Heart left ventricle (tissue), 16 donors: ENCODE data around the gene CCDC106. TPM values are rescaled to one million over a fixed set of nuclear protein-coding genes. Genes with fewer than 3 reads are reported as not detected.

Experiments used
- ATAC-seq, 4 donors: fragments of 200-7000 bp; cut with Tn5 transposase; one replicate each; pipeline ENCODE4 v1.9.1; 2020 to 2022; ENCODE audit warnings: moderate library complexity in 4 of 4, mild to moderate bottlenecking in 3 of 4, moderate number of reproducible peaks in 1 of 4
- DNase-seq, 5 donors: peaks; one replicate each; pipeline ENCODE4 v3.0.0-alpha.2; 2020
- H3K27ac ChIP-seq, 12 donors: fragments of 200-600 bp; sonication (generic) in 4 of 12; one replicate each; pipeline versions ENCODE4 v1.5.0 to v1.8.0; 2016 to 2022; ENCODE audit warnings: mild to moderate bottlenecking in 2 of 12
- H3K27me3 ChIP-seq, 9 donors: fragments of 200-600 bp; sonication (generic) in 2 of 9; one replicate each; pipeline versions ENCODE4 v1.5.1 to v1.8.0; 2016 to 2022; ENCODE audit warnings: mild to moderate bottlenecking in 3 of 9
- H3K36me3 ChIP-seq, 9 donors: fragments of 200-600 bp; sonication (generic) in 2 of 9; one replicate each; pipeline versions ENCODE4 v1.5.0 to v1.8.0; 2018 to 2022; ENCODE audit warnings: mild to moderate bottlenecking in 2 of 9
- H3K4me1 ChIP-seq, 12 donors: fragments of 200-600 bp; sonication (generic) in 4 of 12; one replicate each; pipeline versions ENCODE4 v1.5.0 to v1.8.0; 2016 to 2022; ENCODE audit warnings: mild to moderate bottlenecking in 3 of 12
- H3K4me3 ChIP-seq, 12 donors: fragments of 200-600 bp; sonication (generic) in 4 of 12; one replicate each; pipeline versions ENCODE4 v1.5.0 to v1.8.0; 2017 to 2022; ENCODE audit warnings: mild to moderate bottlenecking in 9 of 12, moderate library complexity in 4 of 12
- H3K9me3 ChIP-seq, 12 donors: fragments of 200-600 bp; sonication (generic) in 4 of 12; one replicate each; pipeline versions ENCODE4 v1.5.0 to v1.8.0; 2016 to 2022; ENCODE audit warnings: mild to moderate bottlenecking in 1 of 12
- POLR2A ChIP-seq, 2 donors: fragments of 450-650 bp; IDR thresholded peaks; one replicate each; pipeline ENCODE4 v1.6.1; 2017; ENCODE audit warnings: antibody characterized with exemption in 2 of 2, mild to moderate bottlenecking in 2 of 2, moderate library complexity in 2 of 2
- WGBS, 4 donors: extraction: QIAGEN DNeasy Blood & Tissue Kit in 2 of 4; methylation state at CpG; one replicate each; pipeline versions ENCODE4 v1.1.5 to v1.1.7; 2013 to 2018; 5-methylcytosine and 5-hydroxymethylcytosine counted together
- intact Hi-C, 10 donors: fragments of 100-400 bp; cut with DNase I; formaldehyde crosslinking; loops; one replicate each; pipeline versions ENCODE4 v1.11.1 to v1.14.2; 2022
- polyA plus RNA-seq, 2 donors: library from polyadenylated mRNA; stranded (reverse); fragments of 200-250 nt; gene quantifications; one replicate each; pipeline ENCODE4 v1.2.3, GENCODE V29; 2013
- total RNA-seq, 9 donors: library from RNA; depleted of rRNA in 2 of 9; stranded (reverse); fragments of >200 nt in 2 of 9; fragmentation: NEBNext Ultra II Directional in 3 of 9; extraction: Animal tissue kit (Norgen Biotek cat#: 25700) in 3 of 9; gene quantifications; one replicate each; pipeline versions ENCODE4 v1.1.0 to v1.2.4, GENCODE V29; 2016 to 2023
- TF ChIP-seq, protein P1 (sequence below), 12 donors: fragments of 200-600 bp; sonication (generic) in 4 of 12; IDR thresholded peaks; one replicate each; pipeline versions ENCODE4 v1.5.0 to v1.8.0; 2018 to 2022; ENCODE audit warnings: antibody characterized with exemption in 12 of 12, mild to moderate bottlenecking in 5 of 12
- donor health status: ischemic (EF 13 %, LVEDD 7.1; RV severe dilation, severe dysfunction).
- donor health status: healthy with polysubstance abuse.
- donor health status: DM: no; HTN: yes; CAD: no.
- donor health status: DM: no; HTN: no; CAD: no.
- donor health status: ischemic (EF 25% LVEDD 6.9; RV normal size, moderate dysfunction).
- donor health status: ischemic (EF 25% LVEDD 5.7; RV mildly dilated, moderate dysfunction).
- donor health status: healthy.
- donor health status: DM: yes; HTN: yes; CAD: no.
- donor health status: ischemic (EF 35%, LVEDD 5.7; RV mildly dilated, moderate dysfunction).
- donor health status: nonischemic (EF 11% LVEDD 7.7; RV severe dilation, severe dysfunction).
- donor health status: DM: yes; HTN: yes; CAD: no.
- donor health status: PGD.
- donor health status: ischemic (EF 29% LVEDD 5.4; RV normal size, mild dysfunction).
- donor health status: nonischemic (EF 23%, LVEDD 6.1; RV moderate dilation, normal function).

CCDC106 gene
- total and polyA plus RNA-seq, 11 donors, result 11.7 to 27.7 (median 16.5) TPM

DNA sequence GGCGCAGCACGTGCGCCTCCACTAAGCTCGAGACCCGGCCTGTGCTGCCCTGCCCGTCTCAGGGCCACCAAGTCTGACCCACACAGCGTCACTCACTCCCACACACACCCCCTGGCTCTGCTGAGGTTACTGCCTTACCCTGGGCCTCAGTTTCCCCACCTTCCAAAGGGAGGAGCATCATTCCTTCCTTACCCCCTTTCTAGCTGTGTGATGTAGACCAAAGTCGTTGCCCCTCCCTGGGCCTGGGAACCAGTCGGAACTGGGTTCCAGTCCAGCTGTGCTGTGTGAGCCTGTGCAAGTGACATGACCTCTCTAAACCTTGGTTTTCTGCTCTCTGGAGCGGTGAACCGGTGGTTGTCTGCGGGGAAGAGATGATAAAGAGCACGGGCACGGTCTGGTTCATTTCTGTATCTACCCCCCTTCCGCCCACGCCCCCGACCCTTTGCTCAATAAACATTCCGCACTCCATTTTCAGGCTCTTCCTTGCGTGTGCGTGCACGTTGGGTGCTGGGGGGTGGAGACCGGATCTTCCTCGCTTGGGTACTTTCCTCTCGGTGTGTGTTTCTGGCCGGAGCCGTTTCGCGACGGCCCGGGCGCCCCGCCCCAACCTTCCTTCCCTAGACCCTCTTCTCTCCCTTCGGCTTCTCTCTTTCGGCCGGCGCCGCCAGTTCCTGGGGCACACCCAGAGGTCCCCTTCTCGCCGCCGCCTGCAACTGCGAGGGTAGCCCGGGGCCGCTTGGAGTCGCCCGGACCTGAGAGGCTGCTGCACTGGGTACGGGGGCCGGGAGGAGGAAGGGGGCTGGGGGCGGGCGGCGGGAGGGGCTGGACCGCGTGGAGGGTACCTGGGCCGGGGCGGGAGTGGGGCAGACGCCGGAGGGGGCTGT is 4.8 kb upstream of the CCDC106 start, which contains the start of gene ZNF581:
ZNF581 (plus strand) TSS at position 647 of the 884 bp plus-strand sequence. CDS start 923 bp downstream, outside the sequence.
- intact Hi-C loops, result no loop called here
- peaks cover 14 to 75% (median 49%) of the 10 kb centered on the region in 12 donors for H3K4me1 ChIP-seq

DNA sequence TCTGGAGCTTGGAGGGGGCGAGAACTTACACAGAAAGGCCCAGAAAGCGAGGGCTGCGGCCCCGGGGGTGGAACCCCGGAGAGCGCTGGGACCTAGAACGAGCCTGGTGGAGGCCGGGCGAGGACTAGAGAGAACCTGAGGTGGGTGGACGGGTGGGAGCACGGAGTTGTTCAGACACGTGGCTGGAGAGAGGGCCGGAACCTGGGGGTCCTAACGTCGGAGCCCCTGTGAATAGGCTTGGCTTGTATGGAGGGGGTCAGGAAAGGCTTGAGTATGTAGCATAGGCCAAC is 4.2 kb upstream of the CCDC106 start:
- Histone ChIP-seq H3K27me3 (no peaks in the 10 kb centered on the region), H3K36me3 (peaks cover 0 to 15% (median 13%) of the 10 kb centered on the region in 9 donors), H3K9me3 (no peaks in the 10 kb centered on the region), H3K4me1 (peaks cover 14 to 75% (median 55%) of the 10 kb centered on the region in 12 donors), H3K4me3 (peak overlapping the region; percentile 64 to 98 (median 84)), H3K27ac (peak overlapping the region; percentile 59 to 96 (median 90))
- intact Hi-C loops, result no loop called here
- TF ChIP-seq, protein P1, sequence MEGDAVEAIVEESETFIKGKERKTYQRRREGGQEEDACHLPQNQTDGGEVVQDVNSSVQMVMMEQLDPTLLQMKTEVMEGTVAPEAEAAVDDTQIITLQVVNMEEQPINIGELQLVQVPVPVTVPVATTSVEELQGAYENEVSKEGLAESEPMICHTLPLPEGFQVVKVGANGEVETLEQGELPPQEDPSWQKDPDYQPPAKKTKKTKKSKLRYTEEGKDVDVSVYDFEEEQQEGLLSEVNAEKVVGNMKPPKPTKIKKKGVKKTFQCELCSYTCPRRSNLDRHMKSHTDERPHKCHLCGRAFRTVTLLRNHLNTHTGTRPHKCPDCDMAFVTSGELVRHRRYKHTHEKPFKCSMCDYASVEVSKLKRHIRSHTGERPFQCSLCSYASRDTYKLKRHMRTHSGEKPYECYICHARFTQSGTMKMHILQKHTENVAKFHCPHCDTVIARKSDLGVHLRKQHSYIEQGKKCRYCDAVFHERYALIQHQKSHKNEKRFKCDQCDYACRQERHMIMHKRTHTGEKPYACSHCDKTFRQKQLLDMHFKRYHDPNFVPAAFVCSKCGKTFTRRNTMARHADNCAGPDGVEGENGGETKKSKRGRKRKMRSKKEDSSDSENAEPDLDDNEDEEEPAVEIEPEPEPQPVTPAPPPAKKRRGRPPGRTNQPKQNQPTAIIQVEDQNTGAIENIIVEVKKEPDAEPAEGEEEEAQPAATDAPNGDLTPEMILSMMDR (IDR thresholded peaks at IDR 0.05), result no peak
- no peak for TF ChIP-seq POLR2A (IDR thresholded peaks at IDR 0.05)
- 0 to 1% (median 0%) methylated on average over 11 to 15 of the region's 15 CpGs for WGBS, 4 donors
- no peak for ATAC-seq
- DNase-seq, result no peak

More for the DNA sequence above, 4.8 kb upstream of the CCDC106 start, which contains the start of gene ZNF581:
- H3K4me3 ChIP-seq, result peak within 1 kb of the TSS; percentile 64 to 98 (median 84)
- ATAC-seq (peak; percentile 20 to 67 (median 44)), DNase-seq (peak; percentile 72 to 89 (median 75))
- peaks cover 0 to 19% (median 13%) of the 10 kb centered on the region in 9 donors for H3K36me3 ChIP-seq
- no peaks in the 10 kb centered on the region for H3K9me3 ChIP-seq
- TF ChIP-seq POLR2A (IDR thresholded peaks at IDR 0.05), result peak in 1 of 2 donors; percentile 38
- TF ChIP-seq, protein P1 (IDR thresholded peaks at IDR 0.05), result no peak
- H3K27me3 ChIP-seq, result no peaks in the 10 kb centered on the region
- WGBS, 4 donors, result 2 to 3% (median 2%) methylated on average over 51 to 56 of the region's 56 CpGs
- peak within 1 kb of the TSS; percentile 59 to 96 (median 92) for H3K27ac ChIP-seq

DNA sequence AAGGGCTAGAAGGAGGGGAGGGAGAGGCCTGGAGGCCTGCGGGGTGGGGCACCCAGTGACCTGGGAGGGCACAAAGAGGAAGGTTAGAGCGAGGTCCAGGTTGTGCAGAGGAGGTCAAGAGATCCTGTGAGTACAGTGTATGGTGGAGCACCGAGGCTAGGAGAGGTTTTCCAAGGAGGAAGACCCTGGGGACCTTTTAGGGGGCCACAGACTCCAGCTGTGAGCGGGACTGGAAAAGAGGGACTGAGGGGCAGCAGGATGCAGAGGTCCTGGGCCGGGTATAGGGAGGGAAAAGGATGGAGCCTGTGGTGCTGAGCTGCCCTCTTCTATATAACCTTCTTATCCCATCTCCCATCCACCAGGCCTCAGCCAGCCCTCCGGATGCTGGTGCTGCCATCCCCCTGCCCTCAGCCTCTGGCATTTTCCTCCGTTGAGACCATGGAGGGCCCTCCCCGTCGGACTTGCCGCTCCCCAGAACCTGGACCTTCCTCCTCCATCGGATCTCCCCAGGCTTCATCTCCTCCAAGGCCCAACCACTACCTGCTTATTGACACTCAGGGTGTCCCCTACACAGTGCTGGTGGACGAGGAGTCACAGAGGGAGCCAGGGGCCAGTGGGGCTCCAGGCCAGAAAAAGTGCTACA is 3.7 kb upstream of the CCDC106 start:
- H3K27me3 ChIP-seq, result no peaks in the 10 kb centered on the region
- peak overlapping the region in 10 of 12 donors; percentile 74 to 96 (median 90) for H3K27ac ChIP-seq
- 47 to 51% (median 49%) methylated on average over 11 to 12 of the region's 12 CpGs for WGBS, 4 donors
- H3K4me1 ChIP-seq, result peaks cover 14 to 75% (median 55%) of the 10 kb centered on the region in 12 donors
- DNase-seq, result no peak
- ATAC-seq, result no peak
- intact Hi-C loops, result no loop called here
- no peaks in the 10 kb centered on the region for H3K9me3 ChIP-seq
- H3K36me3 ChIP-seq, result peaks cover 0 to 15% (median 13%) of the 10 kb centered on the region in 9 donors
- no peak for TF ChIP-seq POLR2A (IDR thresholded peaks at IDR 0.05)
- TF ChIP-seq, protein P1 (IDR thresholded peaks at IDR 0.05), result no peak
- peak overlapping the region; percentile 64 to 98 (median 84) for H3K4me3 ChIP-seq
